Spleen (tissue), 11 donors: ENCODE data around the gene SEC14L3. TPM values are rescaled to one million over a fixed set of nuclear protein-coding genes. Genes with fewer than 3 reads are reported as not detected.

Experiments used
- DNase-seq: peaks from one replicate; pipeline ENCODE4 v3.0.0-alpha.2; 2020
- H3K27ac ChIP-seq, 8 donors: fragments of 200-600 bp; sonication (generic) in 7 of 8; 1 replicate in 4 of 8; 2 replicates in 4 of 8; pipeline versions ENCODE4 v1.5.0 to v1.8.0; 2016 to 2021; ENCODE audit warnings: inconsistent platforms in 4 of 8, mild to moderate bottlenecking in 4 of 8, moderate library complexity in 1 of 8
- H3K27me3 ChIP-seq, 7 donors: fragments of 200-600 bp; sonication (generic) in 6 of 7; replicated peaks in 1 of 7; 1 replicate in 4 of 7; 2 replicates in 3 of 7; pipeline versions ENCODE4 v1.5.0 to v1.8.0; 2016 to 2021; ENCODE audit warnings: inconsistent platforms in 3 of 7, mild to moderate bottlenecking in 1 of 7
- H3K36me3 ChIP-seq, 6 donors: fragments of 200-600 bp; sonication (generic) in 5 of 6; 1 replicate in 4 of 6; 2 replicates in 2 of 6; pipeline versions ENCODE4 v1.5.0 to v1.8.0; 2016 to 2021; ENCODE audit warnings: inconsistent platforms in 2 of 6
- H3K4me1 ChIP-seq, 6 donors: fragments of 200-600 bp; sonication (generic) in 5 of 6; 1 replicate in 3 of 6; 2 replicates in 3 of 6; pipeline versions ENCODE4 v1.5.0 to v1.8.0; 2016 to 2021; ENCODE audit warnings: inconsistent platforms in 3 of 6
- H3K4me3 ChIP-seq, 8 donors: fragments of 200-600 bp; sonication (generic) in 7 of 8; 1 replicate in 4 of 8; 2 replicates in 4 of 8; pipeline versions ENCODE4 v1.5.0 to v1.8.0; 2016 to 2021; ENCODE audit warnings: inconsistent platforms in 4 of 8, mild to moderate bottlenecking in 4 of 8, moderate library complexity in 2 of 8
- H3K9me3 ChIP-seq, 8 donors: fragments of 200-600 bp; sonication (generic) in 7 of 8; 1 replicate in 4 of 8; 2 replicates in 4 of 8; pipeline versions ENCODE4 v1.5.0 to v1.8.0; 2016 to 2021; ENCODE audit warnings: inconsistent platforms in 4 of 8
- POLR2A ChIP-seq, 3 donors: fragments of 450-650 bp; IDR thresholded peaks; one replicate each; pipeline ENCODE4 v1.5.1; 2017; ENCODE audit warnings: antibody characterized with exemption in 3 of 3, mild to moderate bottlenecking in 1 of 3
- POLR2AphosphoS5 ChIP-seq, 3 donors: sonication (generic); formaldehyde crosslinking; IDR thresholded peaks; one replicate each; pipeline ENCODE4 v1.5.1; 2017; ENCODE audit warnings: antibody characterized with exemption in 3 of 3
- WGBS, 5 donors: extraction: QIAGEN DNeasy Blood & Tissue Kit in 3 of 5; methylation state at CpG; one replicate each; pipeline versions ENCODE4 v1.1.5 to v1.1.7; 2013 to 2018; 5-methylcytosine and 5-hydroxymethylcytosine counted together
- intact Hi-C: fragments of 100-400 bp; cut with DNase I; formaldehyde crosslinking; loops from one replicate; pipeline ENCODE4 v1.15.0; 2023; ENCODE audit warnings: low total_unique reads
- polyA plus RNA-seq, 3 donors: library from polyadenylated mRNA; stranded (reverse); fragments of 200-250 nt; gene quantifications; one replicate each; pipeline ENCODE4 v1.2.1, GENCODE V29; 2013
- total RNA-seq, 7 donors: library from RNA; depleted of rRNA in 3 of 7; stranded (reverse); fragments of >200 nt in 3 of 7; fragmentation: NEBNext Ultra II Directional in 4 of 7; extraction: Animal tissue kit (Norgen Biotek cat#: 25700) in 4 of 7; gene quantifications; one replicate each; pipeline versions ENCODE4 v1.1.0 to v1.2.1, GENCODE V29; 2016 to 2021
- TF ChIP-seq, protein P1 (sequence below), 11 experiments: fragments of 200-600 bp in 7 of 11; fragments of 450-650 bp in 4 of 11; sonication (generic) in 4 of 11; IDR thresholded peaks in 8 of 11; conservative IDR thresholded peaks in 3 of 11; 1 replicate in 7 of 11; 2 replicates in 4 of 11; pipeline versions ENCODE4 v1.4.0 to v1.8.0; 2016 to 2021; ENCODE audit warnings: antibody characterized with exemption in 11 of 11, inconsistent platforms in 4 of 11, mild to moderate bottlenecking in 1 of 11
- donor health status: healthy with polysubstance abuse.
- donor health status: DM: no; HTN: no; CAD: no; lungs with moderate emphysema.
- donor health status: DM: no; HTN: no; CAD: no.
- donor health status: Bipolar disorder and iron deficiency.
- donor health status: healthy.
- donor health status: DM: no; HTN: no; CAD: no.
- donor health status: DM: yes; HTN: yes; CAD: no.

The SEC14L3 gene
- total and polyA plus RNA-seq, 10 donors: not detected

DNA sequence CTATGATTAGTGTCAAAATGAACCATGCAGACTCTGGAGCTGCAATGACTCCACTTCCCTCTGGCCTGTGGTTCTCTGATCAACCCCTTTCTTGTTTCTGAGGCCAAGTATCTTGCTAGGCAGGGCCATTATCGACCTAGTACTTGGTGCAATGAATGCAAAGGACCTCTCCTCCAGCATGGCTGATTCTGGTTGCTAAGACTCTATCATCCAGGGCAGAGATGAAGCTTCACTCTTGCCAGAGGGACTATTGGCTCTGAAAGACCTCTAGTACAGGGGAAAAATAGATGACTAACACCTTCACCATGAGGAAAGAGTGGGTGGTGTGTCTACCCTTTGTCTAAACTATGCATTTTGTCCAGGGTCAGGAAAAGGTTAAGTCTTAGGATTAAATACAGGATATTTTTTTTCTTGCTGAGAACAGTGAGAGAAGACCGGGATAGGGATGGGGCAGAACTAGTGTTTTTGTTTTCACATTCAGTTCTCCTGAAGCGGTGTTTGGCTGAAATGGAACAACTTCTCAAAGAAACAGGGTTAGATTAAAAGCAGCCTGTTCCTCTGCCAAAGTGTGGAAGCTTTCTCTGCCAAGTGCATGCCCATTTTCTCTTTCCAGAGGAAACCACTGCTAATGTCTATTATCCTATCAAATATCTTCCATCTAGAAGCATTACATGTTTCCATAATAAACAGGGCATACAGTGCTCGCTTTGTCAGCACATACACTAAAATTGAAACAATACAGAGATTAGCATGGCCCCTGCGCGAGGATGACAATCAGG lies 51.3 kb downstream of the SEC14L3 start:
- intact Hi-C loops: no loop called here
- Histone ChIP-seq H3K4me1 (peaks cover 20 to 49% (median 28%) of the 10 kb centered on the region in 6 donors), H3K27me3 (no peaks in the 10 kb centered on the region), H3K27ac (no peak overlapping the region), H3K9me3 (no peaks in the 10 kb centered on the region), H3K36me3 (peaks cover 0 to 52% (median 14%) of the 10 kb centered on the region in 6 donors), H3K4me3 (no peak overlapping the region)
- no peak for DNase-seq
- TF ChIP-seq POLR2AphosphoS5 (IDR thresholded peaks at IDR 0.05) (no peak), POLR2A (IDR thresholded peaks at IDR 0.05) (no peak)
- TF ChIP-seq, protein P1, sequence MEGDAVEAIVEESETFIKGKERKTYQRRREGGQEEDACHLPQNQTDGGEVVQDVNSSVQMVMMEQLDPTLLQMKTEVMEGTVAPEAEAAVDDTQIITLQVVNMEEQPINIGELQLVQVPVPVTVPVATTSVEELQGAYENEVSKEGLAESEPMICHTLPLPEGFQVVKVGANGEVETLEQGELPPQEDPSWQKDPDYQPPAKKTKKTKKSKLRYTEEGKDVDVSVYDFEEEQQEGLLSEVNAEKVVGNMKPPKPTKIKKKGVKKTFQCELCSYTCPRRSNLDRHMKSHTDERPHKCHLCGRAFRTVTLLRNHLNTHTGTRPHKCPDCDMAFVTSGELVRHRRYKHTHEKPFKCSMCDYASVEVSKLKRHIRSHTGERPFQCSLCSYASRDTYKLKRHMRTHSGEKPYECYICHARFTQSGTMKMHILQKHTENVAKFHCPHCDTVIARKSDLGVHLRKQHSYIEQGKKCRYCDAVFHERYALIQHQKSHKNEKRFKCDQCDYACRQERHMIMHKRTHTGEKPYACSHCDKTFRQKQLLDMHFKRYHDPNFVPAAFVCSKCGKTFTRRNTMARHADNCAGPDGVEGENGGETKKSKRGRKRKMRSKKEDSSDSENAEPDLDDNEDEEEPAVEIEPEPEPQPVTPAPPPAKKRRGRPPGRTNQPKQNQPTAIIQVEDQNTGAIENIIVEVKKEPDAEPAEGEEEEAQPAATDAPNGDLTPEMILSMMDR (IDR thresholded peaks at IDR 0.05 in 8 of 11, conservative IDR thresholded peaks at IDR 0.05 in 3 of 11): no peak
- 86 to 90% (median 88%) methylated on average over 6 of the region's 6 CpGs for WGBS, 5 donors

DNA sequence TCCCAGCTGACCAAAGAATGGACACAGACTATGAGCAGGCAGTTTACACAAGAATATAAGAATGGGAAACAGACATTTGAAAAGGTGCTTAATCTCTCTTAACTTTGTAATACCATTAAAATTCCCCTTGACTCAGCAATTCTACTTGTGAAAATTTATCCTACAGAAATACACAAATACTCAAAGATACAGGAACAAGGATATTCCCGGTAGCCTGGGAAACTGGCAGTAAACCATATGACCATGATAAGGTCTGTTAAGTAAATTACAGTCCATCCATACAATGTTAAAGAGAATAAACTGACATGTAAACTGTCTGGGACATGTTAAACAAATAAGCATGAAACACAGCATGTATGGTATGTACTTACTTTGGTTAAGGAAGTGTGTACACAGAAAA lies 55.0 kb downstream of the SEC14L3 start:
- 77 to 97% (median 89%) methylated on average over 1 of the region's 1 CpG for WGBS, 5 donors
- H3K9me3 ChIP-seq: no peaks in the 10 kb centered on the region
- H3K36me3 ChIP-seq: peaks cover 0 to 61% (median 14%) of the 10 kb centered on the region in 6 donors
- no peak for DNase-seq
- no peak overlapping the region for H3K27ac ChIP-seq
- no peak for TF ChIP-seq POLR2AphosphoS5 (IDR thresholded peaks at IDR 0.05)
- TF ChIP-seq, protein P1 (IDR thresholded peaks at IDR 0.05 in 8 of 11, conservative IDR thresholded peaks at IDR 0.05 in 3 of 11): no peak
- no peak for TF ChIP-seq POLR2A (IDR thresholded peaks at IDR 0.05)
- intact Hi-C loops: no loop called here
- no peaks in the 10 kb centered on the region for H3K27me3 ChIP-seq
- peaks cover 0 to 14% (median 0%) of the 10 kb centered on the region in 6 donors for H3K4me1 ChIP-seq
- H3K4me3 ChIP-seq: no peak overlapping the region

DNA sequence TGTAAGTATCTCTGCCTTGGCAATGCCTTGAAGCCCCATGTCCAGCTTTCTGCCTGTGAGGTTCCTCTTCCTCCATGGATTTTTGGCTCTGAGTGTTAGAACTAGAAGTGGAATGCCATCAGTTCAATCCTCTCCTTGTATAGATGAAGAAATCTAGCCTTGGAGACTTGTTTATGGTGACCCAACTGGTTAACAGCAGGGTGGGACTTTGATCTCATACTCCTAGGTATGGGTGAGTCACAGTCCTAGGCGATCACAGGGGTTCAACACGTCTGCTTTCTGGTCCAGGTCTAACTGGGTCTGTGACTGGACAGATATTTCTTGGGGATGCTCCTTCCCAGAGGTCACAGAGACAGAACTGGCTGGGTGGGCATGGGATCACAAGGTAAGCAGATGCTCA lies 55.4 kb downstream of the SEC14L3 start:
- TF ChIP-seq POLR2AphosphoS5 (IDR thresholded peaks at IDR 0.05) (no peak), POLR2A (IDR thresholded peaks at IDR 0.05) (no peak)
- TF ChIP-seq, protein P1 (IDR thresholded peaks at IDR 0.05 in 8 of 11, conservative IDR thresholded peaks at IDR 0.05 in 3 of 11): no peak
- intact Hi-C loops: no loop called here
- DNase-seq: no peak
- H3K4me1 ChIP-seq: peaks cover 0 to 10% (median 0%) of the 10 kb centered on the region in 6 donors
- H3K27ac ChIP-seq: no peak overlapping the region
- H3K27me3 ChIP-seq: no peaks in the 10 kb centered on the region
- H3K36me3 ChIP-seq: peaks cover 0 to 61% (median 14%) of the 10 kb centered on the region in 6 donors
- 70 to 94% (median 89%) methylated on average over 2 of the region's 2 CpGs for WGBS, 5 donors
- H3K4me3 ChIP-seq: no peak overlapping the region
- no peaks in the 10 kb centered on the region for H3K9me3 ChIP-seq

DNA sequence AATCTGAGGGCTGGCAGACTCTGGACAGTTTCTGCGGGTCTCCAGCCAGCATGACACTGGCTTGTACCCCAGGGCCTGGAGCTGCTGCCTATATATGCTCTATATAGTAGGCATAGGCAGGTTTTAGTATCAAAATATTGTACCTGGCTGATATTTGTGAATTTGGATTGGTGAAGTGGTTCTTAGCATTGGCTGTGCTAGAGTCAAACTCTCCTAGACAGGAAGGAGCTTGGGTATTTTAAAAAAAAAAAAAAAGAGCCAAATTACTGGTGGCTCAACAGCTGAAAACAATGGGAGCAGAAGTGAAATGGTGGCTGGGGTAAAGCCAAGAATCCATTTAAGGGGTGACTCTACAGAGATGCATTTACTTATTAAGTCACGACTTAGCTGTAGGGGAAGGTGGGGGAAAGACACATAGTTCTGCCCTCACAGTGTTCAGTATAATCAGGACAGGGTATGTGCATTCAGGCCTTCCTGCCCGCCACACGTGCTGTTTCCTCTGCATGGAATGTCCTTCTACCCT lies 57.2 kb downstream of the SEC14L3 start:
- TF ChIP-seq, protein P1 (IDR thresholded peaks at IDR 0.05 in 8 of 11, conservative IDR thresholded peaks at IDR 0.05 in 3 of 11): no peak
- no peak for TF ChIP-seq POLR2AphosphoS5 (IDR thresholded peaks at IDR 0.05)
- TF ChIP-seq POLR2A (IDR thresholded peaks at IDR 0.05): no peak
- H3K27me3 ChIP-seq: no peaks in the 10 kb centered on the region
- peaks cover 0 to 64% (median 14%) of the 10 kb centered on the region in 6 donors for H3K36me3 ChIP-seq
- no peak for DNase-seq
- H3K27ac ChIP-seq: no peak overlapping the region
- intact Hi-C loops: no loop called here
- no peaks in the 10 kb centered on the region for H3K9me3 ChIP-seq
- H3K4me3 ChIP-seq: no peak overlapping the region
- 84 to 89% (median 87%) methylated on average over 4 of the region's 4 CpGs for WGBS, 5 donors
- no peaks in the 10 kb centered on the region for H3K4me1 ChIP-seq
